ENCODE results near the gene FRA10AC1. TPM values are rescaled to one million over a fixed set of nuclear protein-coding genes. Genes with fewer than 3 reads are reported as not detected.

FRA10AC1 gene
- 10 to 100 TPM in 3 of 4 donors, 1 to 10 TPM in 1; 1.9 to 37.4 (median 13.9) TPM for total RNA-seq

- in situ Hi-C loops (cut with MboI; ENCODE audit: low pct_ligation_motif_present in 1 of 4, low pct_unique_long_range_greater_than_20kb in 1 of 4, low sequenced_read_pairs in 3 of 4) (loop anchor here in 2 of 4 donors (10.0 kb wide), 1 partner anchor 112 kb away; no protein-coding TSS in a partner anchor), intact Hi-C loops (cut with DNase I; ENCODE audit: low total_unique reads) (loop anchor here (5.0 kb wide), 1 partner anchor 115 kb away; no protein-coding TSS in a partner anchor)
- peak within 1 kb of the TSS; percentile 86 to 89 (median 86) for H3K27ac ChIP-seq
- H3K36me3 ChIP-seq: peaks cover 0 to 12% (median 4%) of the 10 kb centered on the region in 4 donors
- no peaks in the 10 kb centered on the region for H3K9me3 ChIP-seq
- H3K4me1 ChIP-seq: peaks cover 0 to 22% (median 12%) of the 10 kb centered on the region in 4 donors
- peak; percentile 49 for TF ChIP-seq POLR2A (IDR thresholded peaks at IDR 0.05)
- TF ChIP-seq POLR2AphosphoS5 (IDR thresholded peaks at IDR 0.05): peak; percentile 80 to 91 (median 86)
- TF ChIP-seq, protein P1, sequence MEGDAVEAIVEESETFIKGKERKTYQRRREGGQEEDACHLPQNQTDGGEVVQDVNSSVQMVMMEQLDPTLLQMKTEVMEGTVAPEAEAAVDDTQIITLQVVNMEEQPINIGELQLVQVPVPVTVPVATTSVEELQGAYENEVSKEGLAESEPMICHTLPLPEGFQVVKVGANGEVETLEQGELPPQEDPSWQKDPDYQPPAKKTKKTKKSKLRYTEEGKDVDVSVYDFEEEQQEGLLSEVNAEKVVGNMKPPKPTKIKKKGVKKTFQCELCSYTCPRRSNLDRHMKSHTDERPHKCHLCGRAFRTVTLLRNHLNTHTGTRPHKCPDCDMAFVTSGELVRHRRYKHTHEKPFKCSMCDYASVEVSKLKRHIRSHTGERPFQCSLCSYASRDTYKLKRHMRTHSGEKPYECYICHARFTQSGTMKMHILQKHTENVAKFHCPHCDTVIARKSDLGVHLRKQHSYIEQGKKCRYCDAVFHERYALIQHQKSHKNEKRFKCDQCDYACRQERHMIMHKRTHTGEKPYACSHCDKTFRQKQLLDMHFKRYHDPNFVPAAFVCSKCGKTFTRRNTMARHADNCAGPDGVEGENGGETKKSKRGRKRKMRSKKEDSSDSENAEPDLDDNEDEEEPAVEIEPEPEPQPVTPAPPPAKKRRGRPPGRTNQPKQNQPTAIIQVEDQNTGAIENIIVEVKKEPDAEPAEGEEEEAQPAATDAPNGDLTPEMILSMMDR (IDR thresholded peaks at IDR 0.05): peak; percentile 45 to 69 (median 48)
- TF ChIP-seq EP300 (IDR thresholded peaks at IDR 0.05; ENCODE audit: low read depth): no peak
- H3K4me3 ChIP-seq: peak within 1 kb of the TSS; percentile 51 to 82 (median 60)
- no peaks in the 10 kb centered on the region for H3K27me3 ChIP-seq
- DNase-seq: peak; percentile 93
- WGBS, 2 donors (ENCODE audit: low coverage in 1 of 2): 0% methylated on average over 8 to 51 of the region's 52 CpGs
These were observed at the start of gene FRA10AC1 for GRCh38 chr10:93702210-93703001. Gene FRA10AC1 (minus strand): TSS chr10:93702592. CDS start chr10:93700106, 2,486 bp downstream.

DNA sequence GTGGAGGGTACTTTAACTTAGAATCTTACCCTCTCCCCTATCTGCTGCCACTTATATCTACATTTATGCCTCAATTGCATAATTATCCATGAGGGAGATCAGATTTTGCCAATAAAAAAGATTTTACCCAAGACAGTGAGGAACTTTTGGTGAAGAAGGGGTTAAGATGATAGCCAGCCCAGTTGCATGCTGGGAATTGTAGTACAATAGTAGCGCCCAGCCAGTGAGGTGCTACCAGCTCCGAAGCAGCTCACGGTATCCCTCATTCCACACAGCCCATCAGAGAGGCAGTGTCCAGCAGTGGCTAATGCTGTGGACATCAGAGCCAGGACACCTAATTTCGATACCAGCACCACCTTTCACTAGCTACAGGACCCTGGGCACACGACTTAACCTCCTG is 49.4 kb upstream of the FRA10AC1 start:
- in situ Hi-C loops (cut with MboI; ENCODE audit: low pct_ligation_motif_present in 1 of 4, low pct_unique_long_range_greater_than_20kb in 1 of 4, low sequenced_read_pairs in 3 of 4): no loop called here
- peak; percentile 17 for DNase-seq
- intact Hi-C loops (cut with DNase I; ENCODE audit: low total_unique reads): no loop called here
- Histone ChIP-seq H3K27me3 (no peaks in the 10 kb centered on the region), H3K9me3 (no peaks in the 10 kb centered on the region), H3K4me1 (peaks cover 0 to 22% (median 13%) of the 10 kb centered on the region in 4 donors), H3K27ac (peak overlapping the region in 1 of 4 donors; percentile 54), H3K36me3 (no peaks in the 10 kb centered on the region), H3K4me3 (peak overlapping the region in 2 of 4 donors; percentile 8 to 28)
- 5% methylated on average over 5 of the region's 5 CpGs; no CpG with 5 or more reads in 1 of the 2 donors for WGBS, 2 donors (ENCODE audit: low coverage in 1 of 2)
- TF ChIP-seq POLR2AphosphoS5 (IDR thresholded peaks at IDR 0.05) (no peak), EP300 (IDR thresholded peaks at IDR 0.05; ENCODE audit: low read depth) (no peak), POLR2A (IDR thresholded peaks at IDR 0.05) (no peak)
- TF ChIP-seq, protein P1 (IDR thresholded peaks at IDR 0.05): no peak

GRCh38 chr10:93751124-93751523 is 48.7 kb upstream of the FRA10AC1 start:
- intact Hi-C loops (cut with DNase I; ENCODE audit: low total_unique reads) (no loop called here), in situ Hi-C loops (cut with MboI; ENCODE audit: low pct_ligation_motif_present in 1 of 4, low pct_unique_long_range_greater_than_20kb in 1 of 4, low sequenced_read_pairs in 3 of 4) (no loop called here)
- whole genome bisulfite sequencing, 2 donors (ENCODE audit: low coverage in 1 of 2): 53% methylated on average over 6 of the region's 7 CpGs; no CpG with 5 or more reads in 1 of the 2 donors
- no peaks in the 10 kb centered on the region for H3K9me3 ChIP-seq
- no peaks in the 10 kb centered on the region for H3K27me3 ChIP-seq
- H3K4me1 ChIP-seq: peaks cover 0 to 26% (median 13%) of the 10 kb centered on the region in 4 donors
- TF ChIP-seq POLR2AphosphoS5 (IDR thresholded peaks at IDR 0.05): no peak
- TF ChIP-seq, protein P1 (IDR thresholded peaks at IDR 0.05): no peak
- no peak overlapping the region for H3K27ac ChIP-seq
- no peaks in the 10 kb centered on the region for H3K36me3 ChIP-seq
- DNase-seq: no peak
- no peak overlapping the region for H3K4me3 ChIP-seq

DNA sequence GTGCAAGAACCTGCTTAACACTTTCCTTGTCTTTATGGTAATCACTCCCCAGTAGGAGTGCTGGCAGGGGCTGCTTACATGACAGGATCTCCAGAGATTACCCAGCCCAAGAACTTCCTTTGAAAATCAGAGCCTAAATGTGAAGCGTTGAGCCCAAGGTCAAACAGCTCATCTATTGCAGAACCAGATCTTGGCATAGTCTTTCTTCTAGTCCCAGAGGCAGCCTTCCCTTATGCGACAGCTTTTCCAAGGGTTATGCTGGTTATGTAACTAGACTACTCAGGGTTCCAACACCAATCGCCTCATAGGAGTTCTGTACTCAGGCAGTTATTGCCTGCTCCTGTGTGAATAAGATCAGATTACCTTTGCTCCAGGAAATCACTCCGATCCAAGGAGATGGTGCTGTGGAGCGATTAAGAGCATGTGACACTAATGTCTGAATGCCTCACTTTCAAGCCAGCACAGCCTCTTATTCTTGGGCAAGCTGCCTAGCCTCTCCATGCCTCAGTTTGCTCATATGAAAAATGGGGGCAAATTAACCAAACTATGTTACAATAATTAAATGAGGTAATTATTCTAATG is 46.9 kb upstream of the FRA10AC1 start:
- intact Hi-C loops (cut with DNase I; ENCODE audit: low total_unique reads): loop anchor here (1.0 kb wide), 1 partner anchor 43 kb away; no protein-coding TSS in a partner anchor
- H3K4me3 ChIP-seq: no peak overlapping the region
- H3K27ac ChIP-seq: peak overlapping the region in 2 of 4 donors; percentile 6 to 13
- peaks cover 0 to 26% (median 9%) of the 10 kb centered on the region in 4 donors for H3K4me1 ChIP-seq
- in situ Hi-C loops (cut with MboI; ENCODE audit: low pct_ligation_motif_present in 1 of 4, low pct_unique_long_range_greater_than_20kb in 1 of 4, low sequenced_read_pairs in 3 of 4): no loop called here
- no peaks in the 10 kb centered on the region for H3K27me3 ChIP-seq
- TF ChIP-seq, protein P1 (IDR thresholded peaks at IDR 0.05): no peak
- TF ChIP-seq EP300 (IDR thresholded peaks at IDR 0.05; ENCODE audit: low read depth): no peak
- no peak for TF ChIP-seq POLR2AphosphoS5 (IDR thresholded peaks at IDR 0.05)
- no peak for TF ChIP-seq POLR2A (IDR thresholded peaks at IDR 0.05)
- WGBS, 2 donors (ENCODE audit: low coverage in 1 of 2): 28 to 48% methylated on average over 4 to 5 of the region's 5 CpGs
- peak; percentile 28 for DNase-seq
- no peaks in the 10 kb centered on the region for H3K9me3 ChIP-seq
- H3K36me3 ChIP-seq: no peaks in the 10 kb centered on the region

Data from transverse colon (tissue), 4 donors.